A549 (cell line): ENCODE measurements around the gene UBTD2. TPM values are rescaled to one million over a fixed set of nuclear protein-coding genes. Genes with fewer than 3 reads are reported as not detected.

Experiments used
- ATAC-seq, 2 experiments: fragments of 200-7000 bp in 1 of 2; fragments of >200 bp in 1 of 2; cut with Nextera tagmentation in 1 of 2; cut with Tn5 transposase in 1 of 2; 3 replicates each; pipeline versions ENCODE4 v1.8.0 to v1.9.1; 2018 to 2020; ENCODE audit warnings: mild to moderate bottlenecking in 1 of 2, moderate library complexity in 1 of 2
- CTCF ChIA-PET: fragments of 300-600 bp; sonication (Branson Sonifier 250); formaldehyde crosslinking; extraction: SDS; loops from one replicate; lab custom pipeline; 2021; ENCODE audit warnings: antibody characterized with exemption, inconsistent platforms; lab: Yijun Ruan, JAX
- POLR2A ChIA-PET: fragments of 350-600 bp; formaldehyde crosslinking; extraction: SDS; loops from one replicate; lab custom pipeline; 2021; ENCODE audit warnings: antibody characterized with exemption, inconsistent platforms; lab: Yijun Ruan, JAX
- DNase-seq, 2 experiments: peaks; one replicate each; pipeline versions ENCODE4 v3.0.0 to v3.0.0-alpha.2; 2011 to 2016; ENCODE audit warnings: low read depth in 1 of 2, low spot score in 1 of 2
- FAIRE-seq: peaks from 2 replicates; lab custom pipeline; 2011; peaks lifted over from hg19 to GRCh38; lab: Jason Lieb, UNC
- H3K27ac ChIP-seq, 2 experiments: fragments of >200 bp; sonication (Bioruptor Twin); formaldehyde crosslinking; 3 replicates each; pipeline ENCODE4 v1.5.1; 2016 to 2017
- H3K4me1 ChIP-seq: fragments of >200 bp; sonication (Bioruptor Twin); formaldehyde crosslinking; 3 replicates; pipeline ENCODE4 v1.6.1; 2016
- H3K4me2 ChIP-seq: fragments of >200 bp; sonication (Bioruptor Twin); formaldehyde crosslinking; 3 replicates; pipeline ENCODE4 v1.6.1; 2016
- H3K4me3 ChIP-seq: fragments of >200 bp; sonication (Bioruptor Twin); formaldehyde crosslinking; 3 replicates; pipeline ENCODE4 v1.5.1; 2016
- H3K9me3 ChIP-seq: fragments of >200 bp; sonication (Bioruptor Twin); formaldehyde crosslinking; 3 replicates; pipeline ENCODE4 v1.6.1; 2016
- ATOH8 ChIP-seq: fragments of 250-450 bp; sonication (Bioruptor Pico); IDR thresholded peaks from 2 replicates; pipeline ENCODE4 v1.5.0; 2020; ENCODE audit warnings: low read depth, mild to moderate bottlenecking, moderate library complexity
- BHLHE40 ChIP-seq: IDR thresholded peaks from 2 replicates; pipeline ENCODE4 v1.6.1; 2012; ENCODE audit warnings: low read depth, low read length, inconsistent platforms
- CBX2 ChIP-seq: fragments of 200-600 bp; sonication (generic); IDR thresholded peaks from 2 replicates; pipeline ENCODE4 v1.6.1; 2016; ENCODE audit warnings: low read depth, mild to moderate bottlenecking, borderline replicate concordance
- EHF ChIP-seq: fragments of 250-450 bp; sonication (Bioruptor Pico); IDR thresholded peaks from 2 replicates; pipeline ENCODE4 v1.5.0; 2020; ENCODE audit warnings: mild to moderate bottlenecking
- EHMT2 ChIP-seq: fragments of 200-600 bp; sonication (generic); IDR thresholded peaks from 2 replicates; pipeline ENCODE4 v1.6.1; 2016; ENCODE audit warnings: antibody characterized with exemption, low read depth, mild to moderate bottlenecking, moderate library complexity
- ESRRA ChIP-seq: fragments of 150-350 bp; IDR thresholded peaks from 2 replicates; pipeline ENCODE4 v1.6.1; 2014; ENCODE audit warnings: mild to moderate bottlenecking, low read length, borderline replicate concordance
- FOSB ChIP-seq: fragments of 250-450 bp; sonication (Bioruptor Pico); IDR thresholded peaks from 2 replicates; pipeline ENCODE4 v1.5.0; 2020; ENCODE audit warnings: mild to moderate bottlenecking, moderate library complexity
- GATA3 ChIP-seq: IDR thresholded peaks from 2 replicates; pipeline ENCODE4 v1.6.1; 2012; ENCODE audit warnings: borderline replicate concordance
- HOXB5 ChIP-seq: fragments of 250-450 bp; sonication (Bioruptor Pico); IDR thresholded peaks from 2 replicates; pipeline ENCODE4 v1.5.0; 2020; ENCODE audit warnings: mild to moderate bottlenecking, moderate library complexity
- KDM1A ChIP-seq: fragments of 200-600 bp; sonication (generic); IDR thresholded peaks from 2 replicates; pipeline ENCODE4 v1.6.1; 2016; ENCODE audit warnings: low read depth, mild to moderate bottlenecking
- KDM5A ChIP-seq: fragments of 200-600 bp; sonication (generic); IDR thresholded peaks from 2 replicates; pipeline ENCODE4 v1.6.1; 2016; ENCODE audit warnings: antibody characterized with exemption, mild to moderate bottlenecking
- NR3C1 ChIP-seq: fragments of >200 bp; sonication (Bioruptor Twin); formaldehyde crosslinking; IDR thresholded peaks from 3 replicates; pipeline ENCODE4 v1.6.1; 2017
- PHF8 ChIP-seq: fragments of 200-600 bp; sonication (generic); IDR thresholded peaks from 2 replicates; pipeline ENCODE4 v1.6.1; 2016; ENCODE audit warnings: low read depth, mild to moderate bottlenecking, antibody characterized with exemption, moderate library complexity, borderline replicate concordance
- POLR2AphosphoS2 ChIP-seq: conservative IDR thresholded peaks from 2 replicates; pipeline ENCODE4 v1.6.1; 2012; ENCODE audit warnings: low read length, improper control_type of control experiment, inconsistent platforms
- SMC3 ChIP-seq: fragments of >200 bp; sonication (Bioruptor Twin); formaldehyde crosslinking; IDR thresholded peaks from 3 replicates; pipeline ENCODE4 v1.6.1; 2018; ENCODE audit warnings: inconsistent platforms
- SREBF2 ChIP-seq: fragments of 450-650 bp; IDR thresholded peaks from 2 replicates; pipeline ENCODE4 v1.6.1; 2014; ENCODE audit warnings: mild to moderate bottlenecking, moderate library complexity
- USF2 ChIP-seq: fragments of 450-650 bp; IDR thresholded peaks from 2 replicates; pipeline ENCODE4 v1.6.1; 2014; ENCODE audit warnings: antibody characterized with exemption
- ZFP36 ChIP-seq: fragments of 450-650 bp; IDR thresholded peaks from 2 replicates; pipeline ENCODE4 v1.6.1; 2014; ENCODE audit warnings: borderline replicate concordance; ENCODE audit not compliant: partially characterized antibody
- WGBS: methylation state at CpG from one replicate; pipeline ENCODE4 v1.1.6; 2017; ENCODE audit errors: missing lambda C conversion rate; 5-methylcytosine and 5-hydroxymethylcytosine counted together
- polyA plus RNA-seq, 4 experiments: library from polyadenylated mRNA; depleted of rRNA in 3 of 4; stranded (reverse); fragments of >200 nt; fragmentation: RNase III in 1 of 4; extraction: RNeasy Plus Mini Kit Qiagen cat#74134 plus additional on column Dnase treatment in 1 of 4; gene quantifications; 2 replicates in 3 of 4; 3 replicates in 1 of 4; pipeline ENCODE4 v1.2.3, GENCODE V29; 2011 to 2017
- TF ChIP-seq, protein P1 (sequence below): fragments of 250-450 bp; sonication (Bioruptor Pico); IDR thresholded peaks from 2 replicates; pipeline ENCODE4 v1.5.0; 2021; ENCODE audit warnings: mild to moderate bottlenecking, moderate library complexity, borderline replicate concordance
- TF ChIP-seq, protein P2 (sequence below): fragments of 200-600 bp; sonication (generic); IDR thresholded peaks from 2 replicates; pipeline ENCODE4 v1.6.1; 2016; ENCODE audit warnings: antibody characterized with exemption, mild to moderate bottlenecking, moderate library complexity
- TF ChIP-seq, protein P3 (sequence below): fragments of >200 bp; sonication (Bioruptor Twin); formaldehyde crosslinking; IDR thresholded peaks from 3 replicates; pipeline ENCODE4 v1.5.1; 2016
- TF ChIP-seq, protein P4 (sequence below): IDR thresholded peaks from 2 replicates; pipeline ENCODE4 v1.6.1; 2012
- TF ChIP-seq, protein P5 (sequence below): fragments of 150-350 bp; IDR thresholded peaks from 2 replicates; pipeline ENCODE4 v1.6.1; 2014; ENCODE audit warnings: low read depth, mild to moderate bottlenecking, low read length
- TF ChIP-seq, protein P6 (sequence below): IDR thresholded peaks from 2 replicates; pipeline ENCODE4 v1.6.1; 2012

Gene UBTD2
- polyA plus RNA-seq, 2 of the 4 experiments (the other 2 are of a cell fraction): 16.4 to 20.9 TPM

- 63% methylated on average over 2 of the region's 2 CpGs for WGBS
- ChIA-PET CTCF (no interaction called here), POLR2A (interaction anchor here (0.7 kb wide), 1 partner anchor 352 kb away, joined by 3 read pairs; no protein-coding TSS in a partner anchor)
- DNase-seq (no peak), FAIRE-seq (no peak), ATAC-seq (no peak)
- H3K9me3 ChIP-seq: peaks cover under 1% of the 10 kb centered on the region; the same call in 1 of the 3 replicates
- TF ChIP-seq, protein P1, sequence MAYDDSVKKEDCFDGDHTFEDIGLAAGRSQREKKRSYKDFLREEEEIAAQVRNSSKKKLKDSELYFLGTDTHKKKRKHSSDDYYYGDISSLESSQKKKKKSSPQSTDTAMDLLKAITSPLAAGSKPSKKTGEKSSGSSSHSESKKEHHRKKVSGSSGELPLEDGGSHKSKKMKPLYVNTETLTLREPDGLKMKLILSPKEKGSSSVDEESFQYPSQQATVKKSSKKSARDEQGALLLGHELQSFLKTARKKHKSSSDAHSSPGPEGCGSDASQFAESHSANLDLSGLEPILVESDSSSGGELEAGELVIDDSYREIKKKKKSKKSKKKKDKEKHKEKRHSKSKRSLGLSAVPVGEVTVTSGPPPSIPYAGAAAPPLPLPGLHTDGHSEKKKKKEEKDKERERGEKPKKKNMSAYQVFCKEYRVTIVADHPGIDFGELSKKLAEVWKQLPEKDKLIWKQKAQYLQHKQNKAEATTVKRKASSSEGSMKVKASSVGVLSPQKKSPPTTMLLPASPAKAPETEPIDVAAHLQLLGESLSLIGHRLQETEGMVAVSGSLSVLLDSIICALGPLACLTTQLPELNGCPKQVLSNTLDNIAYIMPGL: no peak
- TF ChIP-seq ZFP36 (no peak), NR3C1 (no peak), USF2 (no peak)
- no peak overlapping the region for H3K27ac ChIP-seq
- no peak overlapping the region for H3K4me3 ChIP-seq
- no peaks in the 10 kb centered on the region for H3K4me1 ChIP-seq
- H3K4me2 ChIP-seq: no peak overlapping the region
These were observed 16.4 kb upstream of the UBTD2 start for GRCh38 chr5:172299916-172300439.

GRCh38 chr5:172294831-172295230, 11.3 kb upstream of the UBTD2 start:
- FAIRE-seq: no peak
- POLR2A ChIA-PET: no interaction called here
- Histone ChIP-seq H3K27ac (no peak overlapping the region), H3K4me3 (no peak overlapping the region), H3K4me2 (no peak overlapping the region), H3K9me3 (no peaks in the 10 kb centered on the region), H3K4me1 (no peaks in the 10 kb centered on the region; the same call in 2 of the 3 replicates)
- no peak for TF ChIP-seq FOSB (CRISPR knock-in tag)
- no peak for TF ChIP-seq BHLHE40
- no peak for TF ChIP-seq GATA3
- TF ChIP-seq EHF: no peak
- no peak for TF ChIP-seq KDM1A
- TF ChIP-seq, protein P2, sequence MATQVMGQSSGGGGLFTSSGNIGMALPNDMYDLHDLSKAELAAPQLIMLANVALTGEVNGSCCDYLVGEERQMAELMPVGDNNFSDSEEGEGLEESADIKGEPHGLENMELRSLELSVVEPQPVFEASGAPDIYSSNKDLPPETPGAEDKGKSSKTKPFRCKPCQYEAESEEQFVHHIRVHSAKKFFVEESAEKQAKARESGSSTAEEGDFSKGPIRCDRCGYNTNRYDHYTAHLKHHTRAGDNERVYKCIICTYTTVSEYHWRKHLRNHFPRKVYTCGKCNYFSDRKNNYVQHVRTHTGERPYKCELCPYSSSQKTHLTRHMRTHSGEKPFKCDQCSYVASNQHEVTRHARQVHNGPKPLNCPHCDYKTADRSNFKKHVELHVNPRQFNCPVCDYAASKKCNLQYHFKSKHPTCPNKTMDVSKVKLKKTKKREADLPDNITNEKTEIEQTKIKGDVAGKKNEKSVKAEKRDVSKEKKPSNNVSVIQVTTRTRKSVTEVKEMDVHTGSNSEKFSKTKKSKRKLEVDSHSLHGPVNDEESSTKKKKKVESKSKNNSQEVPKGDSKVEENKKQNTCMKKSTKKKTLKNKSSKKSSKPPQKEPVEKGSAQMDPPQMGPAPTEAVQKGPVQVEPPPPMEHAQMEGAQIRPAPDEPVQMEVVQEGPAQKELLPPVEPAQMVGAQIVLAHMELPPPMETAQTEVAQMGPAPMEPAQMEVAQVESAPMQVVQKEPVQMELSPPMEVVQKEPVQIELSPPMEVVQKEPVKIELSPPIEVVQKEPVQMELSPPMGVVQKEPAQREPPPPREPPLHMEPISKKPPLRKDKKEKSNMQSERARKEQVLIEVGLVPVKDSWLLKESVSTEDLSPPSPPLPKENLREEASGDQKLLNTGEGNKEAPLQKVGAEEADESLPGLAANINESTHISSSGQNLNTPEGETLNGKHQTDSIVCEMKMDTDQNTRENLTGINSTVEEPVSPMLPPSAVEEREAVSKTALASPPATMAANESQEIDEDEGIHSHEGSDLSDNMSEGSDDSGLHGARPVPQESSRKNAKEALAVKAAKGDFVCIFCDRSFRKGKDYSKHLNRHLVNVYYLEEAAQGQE: no peak
- no peak for TF ChIP-seq CBX2
- TF ChIP-seq HOXB5 (CRISPR knock-in tag): no peak
- TF ChIP-seq ESRRA: no peak
- no peak for TF ChIP-seq SREBF2
- TF ChIP-seq ATOH8 (CRISPR knock-in tag): no peak
- no peak for TF ChIP-seq SMC3
- no peak for TF ChIP-seq EHMT2
- TF ChIP-seq, protein P3, sequence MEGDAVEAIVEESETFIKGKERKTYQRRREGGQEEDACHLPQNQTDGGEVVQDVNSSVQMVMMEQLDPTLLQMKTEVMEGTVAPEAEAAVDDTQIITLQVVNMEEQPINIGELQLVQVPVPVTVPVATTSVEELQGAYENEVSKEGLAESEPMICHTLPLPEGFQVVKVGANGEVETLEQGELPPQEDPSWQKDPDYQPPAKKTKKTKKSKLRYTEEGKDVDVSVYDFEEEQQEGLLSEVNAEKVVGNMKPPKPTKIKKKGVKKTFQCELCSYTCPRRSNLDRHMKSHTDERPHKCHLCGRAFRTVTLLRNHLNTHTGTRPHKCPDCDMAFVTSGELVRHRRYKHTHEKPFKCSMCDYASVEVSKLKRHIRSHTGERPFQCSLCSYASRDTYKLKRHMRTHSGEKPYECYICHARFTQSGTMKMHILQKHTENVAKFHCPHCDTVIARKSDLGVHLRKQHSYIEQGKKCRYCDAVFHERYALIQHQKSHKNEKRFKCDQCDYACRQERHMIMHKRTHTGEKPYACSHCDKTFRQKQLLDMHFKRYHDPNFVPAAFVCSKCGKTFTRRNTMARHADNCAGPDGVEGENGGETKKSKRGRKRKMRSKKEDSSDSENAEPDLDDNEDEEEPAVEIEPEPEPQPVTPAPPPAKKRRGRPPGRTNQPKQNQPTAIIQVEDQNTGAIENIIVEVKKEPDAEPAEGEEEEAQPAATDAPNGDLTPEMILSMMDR: no peak
- no peak for TF ChIP-seq POLR2AphosphoS2
- TF ChIP-seq, protein P4, sequence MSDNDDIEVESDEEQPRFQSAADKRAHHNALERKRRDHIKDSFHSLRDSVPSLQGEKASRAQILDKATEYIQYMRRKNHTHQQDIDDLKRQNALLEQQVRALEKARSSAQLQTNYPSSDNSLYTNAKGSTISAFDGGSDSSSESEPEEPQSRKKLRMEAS: no peak
- TF ChIP-seq, protein P5, sequence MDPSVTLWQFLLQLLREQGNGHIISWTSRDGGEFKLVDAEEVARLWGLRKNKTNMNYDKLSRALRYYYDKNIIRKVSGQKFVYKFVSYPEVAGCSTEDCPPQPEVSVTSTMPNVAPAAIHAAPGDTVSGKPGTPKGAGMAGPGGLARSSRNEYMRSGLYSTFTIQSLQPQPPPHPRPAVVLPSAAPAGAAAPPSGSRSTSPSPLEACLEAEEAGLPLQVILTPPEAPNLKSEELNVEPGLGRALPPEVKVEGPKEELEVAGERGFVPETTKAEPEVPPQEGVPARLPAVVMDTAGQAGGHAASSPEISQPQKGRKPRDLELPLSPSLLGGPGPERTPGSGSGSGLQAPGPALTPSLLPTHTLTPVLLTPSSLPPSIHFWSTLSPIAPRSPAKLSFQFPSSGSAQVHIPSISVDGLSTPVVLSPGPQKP: no peak
- TF ChIP-seq, protein P6, sequence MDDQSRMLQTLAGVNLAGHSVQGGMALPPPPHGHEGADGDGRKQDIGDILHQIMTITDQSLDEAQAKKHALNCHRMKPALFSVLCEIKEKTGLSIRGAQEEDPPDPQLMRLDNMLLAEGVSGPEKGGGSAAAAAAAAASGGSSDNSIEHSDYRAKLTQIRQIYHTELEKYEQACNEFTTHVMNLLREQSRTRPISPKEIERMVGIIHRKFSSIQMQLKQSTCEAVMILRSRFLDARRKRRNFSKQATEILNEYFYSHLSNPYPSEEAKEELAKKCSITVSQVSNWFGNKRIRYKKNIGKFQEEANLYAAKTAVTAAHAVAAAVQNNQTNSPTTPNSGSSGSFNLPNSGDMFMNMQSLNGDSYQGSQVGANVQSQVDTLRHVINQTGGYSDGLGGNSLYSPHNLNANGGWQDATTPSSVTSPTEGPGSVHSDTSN: no peak
- TF ChIP-seq PHF8: no peak
- no peak for TF ChIP-seq KDM5A
- DNase-seq: no peak
- CTCF ChIA-PET: interaction anchor here (1.7 to 3.2 kb wide), 4 partner anchors 12 to 382 kb away, joined by 5 to 19 read pairs (median 6); partner anchors contain the start of genes STK10 and UBTD2
- ATAC-seq: no peak
